Measurements from ENCODE around the gene SENP3.
"Not testable (repeated sequence)": the region's sequence is repeated elsewhere in the genome, so short reads cannot be mapped to it uniquely, and the experiment has no call there.

Gene SENP3

DNA sequence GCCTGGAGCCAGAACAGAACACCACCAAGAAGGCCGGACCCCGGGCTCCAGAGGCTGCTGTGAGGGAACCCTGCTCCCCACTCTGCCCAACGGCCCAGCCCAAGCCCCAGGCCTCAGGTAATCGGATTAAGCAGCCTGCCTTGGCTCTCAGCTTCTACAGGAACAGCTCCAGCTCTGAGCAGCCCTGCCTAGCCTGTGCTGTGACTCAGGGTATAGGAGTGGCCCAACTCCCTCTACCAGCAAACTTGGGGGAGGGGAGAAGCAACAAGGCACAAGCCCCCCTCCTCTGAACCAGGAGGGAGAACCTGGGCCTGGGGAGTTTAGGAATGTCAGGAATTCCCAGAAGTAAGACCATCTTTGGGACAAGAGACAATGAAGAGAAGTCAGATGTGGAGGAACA lies 29.0 kb downstream of the SENP3 start:
- H3K27me3 ChIP-seq (ENCODE audit: insufficient read depth, low read depth, severe bottlenecking): no peaks in the 10 kb centered on the region
- peaks cover 68% of the 10 kb centered on the region for H3K36me3 ChIP-seq
- peak; percentile 94 for DNase-seq
- peak overlapping the region; percentile 78 for H3K27ac ChIP-seq
- H3K9me3 ChIP-seq (ENCODE audit: severe bottlenecking): no peaks in the 10 kb centered on the region
- TF ChIP-seq, protein P1, sequence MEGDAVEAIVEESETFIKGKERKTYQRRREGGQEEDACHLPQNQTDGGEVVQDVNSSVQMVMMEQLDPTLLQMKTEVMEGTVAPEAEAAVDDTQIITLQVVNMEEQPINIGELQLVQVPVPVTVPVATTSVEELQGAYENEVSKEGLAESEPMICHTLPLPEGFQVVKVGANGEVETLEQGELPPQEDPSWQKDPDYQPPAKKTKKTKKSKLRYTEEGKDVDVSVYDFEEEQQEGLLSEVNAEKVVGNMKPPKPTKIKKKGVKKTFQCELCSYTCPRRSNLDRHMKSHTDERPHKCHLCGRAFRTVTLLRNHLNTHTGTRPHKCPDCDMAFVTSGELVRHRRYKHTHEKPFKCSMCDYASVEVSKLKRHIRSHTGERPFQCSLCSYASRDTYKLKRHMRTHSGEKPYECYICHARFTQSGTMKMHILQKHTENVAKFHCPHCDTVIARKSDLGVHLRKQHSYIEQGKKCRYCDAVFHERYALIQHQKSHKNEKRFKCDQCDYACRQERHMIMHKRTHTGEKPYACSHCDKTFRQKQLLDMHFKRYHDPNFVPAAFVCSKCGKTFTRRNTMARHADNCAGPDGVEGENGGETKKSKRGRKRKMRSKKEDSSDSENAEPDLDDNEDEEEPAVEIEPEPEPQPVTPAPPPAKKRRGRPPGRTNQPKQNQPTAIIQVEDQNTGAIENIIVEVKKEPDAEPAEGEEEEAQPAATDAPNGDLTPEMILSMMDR (IDR thresholded peaks at IDR 0.05; ENCODE audit: low read depth, low read length): no peak
- no peak overlapping the region for H3K4me3 ChIP-seq (ENCODE audit: low read depth, low read length)

DNA sequence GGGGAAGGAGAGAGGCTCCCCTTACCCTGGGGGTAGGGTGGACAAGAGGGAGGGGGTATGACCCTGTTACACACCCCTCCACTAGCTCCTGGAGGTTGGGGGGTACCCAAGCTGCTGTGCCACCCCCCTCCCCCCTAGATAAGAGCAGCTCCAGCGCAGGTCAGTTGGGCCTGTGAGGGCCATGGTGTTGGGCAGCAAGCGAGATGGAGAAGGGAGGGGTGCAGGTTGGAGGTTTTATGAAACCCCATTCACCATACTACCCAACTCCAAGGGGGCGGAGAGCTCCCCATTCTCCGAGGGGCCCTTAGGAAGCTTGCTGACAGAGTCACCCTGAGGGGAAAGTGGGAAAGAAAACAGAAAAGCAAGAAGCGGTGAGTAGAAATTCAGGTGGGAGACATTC lies 29.9 kb downstream of the SENP3 start:
- Histone ChIP-seq H3K9me3 (ENCODE audit: severe bottlenecking) (no peaks in the 10 kb centered on the region), H3K27ac (peak overlapping the region; percentile 78), H3K27me3 (ENCODE audit: insufficient read depth, low read depth, severe bottlenecking) (no peaks in the 10 kb centered on the region), H3K4me3 (ENCODE audit: low read depth, low read length) (no peak overlapping the region), H3K36me3 (peaks cover 74% of the 10 kb centered on the region)
- TF ChIP-seq, protein P1 (IDR thresholded peaks at IDR 0.05; ENCODE audit: low read depth, low read length): no peak
- no peak for DNase-seq

DNA sequence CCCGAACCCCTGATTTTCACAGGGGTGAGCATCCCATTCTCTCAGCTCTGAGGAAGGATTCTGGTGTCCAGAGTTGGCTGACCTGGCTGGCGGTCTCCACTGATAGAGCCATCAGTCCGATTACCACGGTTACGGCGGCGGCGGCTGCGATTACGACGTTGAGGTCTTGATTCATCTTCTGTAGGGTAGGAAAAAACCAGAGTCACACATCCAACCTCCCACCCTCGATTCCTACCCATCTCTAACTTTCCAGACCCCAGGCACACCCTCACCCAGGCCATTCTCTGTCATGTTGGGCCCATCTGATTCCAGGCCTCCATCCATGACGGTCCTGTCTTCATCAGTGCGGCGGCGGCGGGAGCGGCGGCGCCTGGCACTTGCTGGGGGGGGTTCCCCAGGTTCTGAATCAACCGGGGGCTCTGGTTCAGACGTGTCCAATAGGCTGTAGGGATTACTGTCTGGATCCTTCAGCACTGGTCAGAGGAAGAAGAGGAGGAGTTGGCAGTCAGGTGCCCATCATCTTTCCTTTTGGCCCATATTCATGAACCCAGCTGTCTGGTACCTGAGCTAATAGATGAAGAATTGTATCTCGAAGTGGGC lies 30.8 kb downstream of the SENP3 start:
- Histone ChIP-seq H3K9me3 (ENCODE audit: severe bottlenecking) (no peaks in the 10 kb centered on the region), H3K27ac (no peak overlapping the region; the same call in 1 of the 2 replicates), H3K27me3 (ENCODE audit: insufficient read depth, low read depth, severe bottlenecking) (no peaks in the 10 kb centered on the region), H3K4me3 (ENCODE audit: low read depth, low read length) (no peak overlapping the region), H3K36me3 (peaks cover 74% of the 10 kb centered on the region)
- TF ChIP-seq, protein P1 (IDR thresholded peaks at IDR 0.05; ENCODE audit: low read depth, low read length): no peak
- no peak for DNase-seq

DNA sequence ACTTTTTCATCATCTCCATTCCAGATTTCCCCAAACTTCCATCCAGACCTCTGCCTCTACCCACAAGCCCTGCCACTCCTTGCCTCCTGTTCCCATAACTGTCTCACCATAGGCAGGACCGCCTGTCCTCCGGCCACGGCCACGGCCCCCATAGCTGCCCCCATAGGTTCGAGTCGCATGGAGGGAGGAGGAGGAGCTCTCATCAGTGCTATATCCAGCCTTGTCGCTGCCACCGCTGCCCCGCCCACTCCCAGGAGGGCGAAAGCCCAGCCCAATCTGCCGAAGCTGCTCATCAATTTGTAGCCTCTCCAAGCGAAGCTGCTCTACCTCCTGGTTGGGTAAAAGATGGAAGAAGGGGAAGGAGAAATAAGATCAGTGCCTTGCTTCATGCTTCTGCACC lies 31.6 kb downstream of the SENP3 start:
- H3K4me3 ChIP-seq (ENCODE audit: low read depth, low read length): no peak overlapping the region
- H3K27me3 ChIP-seq (ENCODE audit: insufficient read depth, low read depth, severe bottlenecking): no peaks in the 10 kb centered on the region
- peaks cover 71% of the 10 kb centered on the region for H3K36me3 ChIP-seq
- TF ChIP-seq, protein P1 (IDR thresholded peaks at IDR 0.05; ENCODE audit: low read depth, low read length): no peak
- DNase-seq: no peak
- H3K27ac ChIP-seq: no peak overlapping the region
- no peaks in the 10 kb centered on the region for H3K9me3 ChIP-seq (ENCODE audit: severe bottlenecking)

DNA sequence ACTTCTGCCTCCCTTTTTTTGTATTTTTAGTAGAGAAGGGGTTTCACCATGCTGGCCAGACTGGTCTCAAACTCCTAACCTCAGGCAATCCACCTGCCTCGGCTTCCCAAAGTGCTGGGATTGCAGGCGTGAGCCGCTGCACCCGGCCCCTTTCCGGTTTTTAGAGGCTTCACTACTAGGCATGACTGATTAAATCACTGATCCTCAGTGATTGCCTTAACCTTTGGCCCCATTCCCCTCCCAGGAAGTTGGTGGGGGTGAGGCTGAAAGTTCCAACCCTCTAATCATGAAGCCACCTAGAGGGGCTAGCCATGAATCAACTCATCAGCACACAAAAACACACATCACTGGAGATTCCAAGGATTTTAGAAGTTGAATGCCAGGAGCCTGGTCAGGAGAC lies 35.8 kb downstream of the SENP3 start:
- not testable (repeated sequence) for H3K27me3 ChIP-seq (ENCODE audit: insufficient read depth, low read depth, severe bottlenecking); H3K27ac ChIP-seq; H3K9me3 ChIP-seq (ENCODE audit: severe bottlenecking); H3K4me3 ChIP-seq (ENCODE audit: low read depth, low read length); DNase-seq
- peaks cover 91% of the 10 kb centered on the region for H3K36me3 ChIP-seq

DNA sequence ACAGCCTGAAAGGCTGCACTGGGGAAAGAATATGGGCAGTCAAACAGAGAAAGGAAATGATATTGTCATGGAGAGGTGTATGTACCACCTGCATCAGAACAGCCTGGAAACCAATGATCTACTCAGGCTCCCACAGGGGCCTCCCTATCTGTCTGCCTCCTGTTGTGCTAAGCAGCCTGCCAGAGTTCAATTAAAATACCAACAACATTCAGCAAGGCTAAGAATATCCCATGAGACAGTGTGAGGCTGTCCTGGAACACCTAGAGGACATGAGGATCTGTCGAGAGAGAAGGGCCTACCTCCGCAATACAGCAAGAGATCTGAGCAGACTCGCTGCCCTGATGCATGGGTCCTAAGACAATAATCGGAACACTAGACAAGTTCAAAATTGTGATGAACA lies 44.6 kb downstream of the SENP3 start:
- Histone ChIP-seq H3K27me3 (ENCODE audit: insufficient read depth, low read depth, severe bottlenecking) (no peaks in the 10 kb centered on the region), H3K36me3 (peaks cover 64% of the 10 kb centered on the region), H3K27ac (no peak overlapping the region), H3K4me3 (ENCODE audit: low read depth, low read length) (no peak overlapping the region), H3K9me3 (ENCODE audit: severe bottlenecking) (no peaks in the 10 kb centered on the region)
- TF ChIP-seq, protein P1 (IDR thresholded peaks at IDR 0.05; ENCODE audit: low read depth, low read length): no peak
- no peak for DNase-seq

Data from WERI-Rb-1 (cell line).